Neural progenitor cell (in vitro differentiated cells): ENCODE results near the gene TGFB1I1. TPM values are rescaled to one million over a fixed set of nuclear protein-coding genes. Genes with fewer than 3 reads are reported as not detected.
A peak's percentile ranks its signal among the peaks of the same experiment; 100 is the strongest.

ENCODE experiments used
- DNase-seq: peaks from one replicate; pipeline ENCODE4 v3.0.0-alpha.2; 2016; ENCODE audit warnings: low spot score
- H2AFZ ChIP-seq: fragments of 200-600 bp; sonication (generic); replicated peaks from 2 replicates; pipeline ENCODE4 v1.6.1; 2016; ENCODE audit warnings: antibody characterized with exemption
- H3F3A ChIP-seq: fragments of 200-600 bp; sonication (generic); 2 replicates; pipeline ENCODE4 v1.6.1; 2016; ENCODE audit warnings: antibody characterized with exemption, low read depth
- H3K27ac ChIP-seq: fragments of 200-600 bp; sonication (generic); 2 replicates; pipeline ENCODE4 v1.5.1; 2016; ENCODE audit warnings: mild to moderate bottlenecking
- H3K27me3 ChIP-seq: fragments of 200-600 bp; sonication (generic); 2 replicates; pipeline ENCODE4 v1.6.1; 2016; ENCODE audit warnings: mild to moderate bottlenecking, moderate library complexity
- H3K36me3 ChIP-seq: fragments of 200-600 bp; sonication (generic); 2 replicates; pipeline ENCODE4 v1.5.1; 2016
- H3K4me1 ChIP-seq: fragments of 200-600 bp; sonication (generic); 2 replicates; pipeline ENCODE4 v1.6.1; 2016; ENCODE audit warnings: mixed run types
- H3K4me2 ChIP-seq: fragments of 200-600 bp; sonication (generic); 2 replicates; pipeline ENCODE4 v1.6.1; 2016
- H3K4me3 ChIP-seq: fragments of 200-600 bp; sonication (generic); 2 replicates; pipeline ENCODE4 v1.5.1; 2016
- H3K79me2 ChIP-seq: fragments of 200-600 bp; sonication (generic); 2 replicates; pipeline ENCODE4 v1.6.1; 2016; ENCODE audit warnings: low read depth
- H3K9ac ChIP-seq: fragments of 200-600 bp; sonication (generic); 2 replicates; pipeline ENCODE4 v1.6.1; 2016
- H3K9me3 ChIP-seq: fragments of 200-600 bp; sonication (generic); 2 replicates; pipeline ENCODE4 v1.5.1; 2016; ENCODE audit warnings: low read depth
- H4K20me1 ChIP-seq: fragments of 200-600 bp; sonication (generic); 2 replicates; pipeline ENCODE4 v1.6.1; 2016; ENCODE audit warnings: low read depth
- H3K27ac Mint-ChIP-seq: 3 replicates; pipeline ENCODE4 v1.8.0; 2021; ENCODE audit warnings: mixed read lengths
- H3K27me3 Mint-ChIP-seq: 2 replicates; pipeline ENCODE4 v1.8.0; 2022; ENCODE audit warnings: low read depth, mild to moderate bottlenecking, inconsistent platforms, moderate library complexity, mixed read lengths; ENCODE audit not compliant: insufficient read depth
- H3K36me3 Mint-ChIP-seq: 3 replicates; pipeline ENCODE4 v1.8.0; 2021; ENCODE audit warnings: mixed read lengths
- H3K4me1 Mint-ChIP-seq: 3 replicates; pipeline ENCODE4 v1.8.0; 2021; ENCODE audit warnings: mixed read lengths
- H3K4me3 Mint-ChIP-seq: 3 replicates; pipeline ENCODE4 v1.8.0; 2021; ENCODE audit warnings: mild to moderate bottlenecking, moderate library complexity, mixed read lengths
- H3K9me3 Mint-ChIP-seq: 3 replicates; pipeline ENCODE4 v1.8.0; 2020; ENCODE audit warnings: mixed read lengths
- EZH2 ChIP-seq: fragments of 200-600 bp; sonication (generic); IDR thresholded peaks from 2 replicates; pipeline ENCODE4 v1.6.1; 2017; ENCODE audit warnings: antibody characterized with exemption, mild to moderate bottlenecking, moderate library complexity
- EZH2phosphoT487 ChIP-seq: fragments of 200-600 bp; sonication (generic); IDR thresholded peaks from 2 replicates; pipeline ENCODE4 v1.6.1; 2017; ENCODE audit warnings: antibody characterized with exemption
- total RNA-seq: library from RNA; depleted of rRNA; stranded (reverse); fragments of >200 nt; gene quantifications from 2 replicates; pipeline ENCODE4 v1.2.3, GENCODE V29; 2015; ENCODE audit warnings: low replicate concordance
- TF ChIP-seq, protein P1 (sequence below): fragments of 200-600 bp; sonication (generic); IDR thresholded peaks from 2 replicates; pipeline ENCODE4 v1.5.1; 2017; ENCODE audit warnings: antibody characterized with exemption, mild to moderate bottlenecking

The TGFB1I1 gene
- total RNA-seq, 1 donor from 2014 or later: not detected

DNA sequence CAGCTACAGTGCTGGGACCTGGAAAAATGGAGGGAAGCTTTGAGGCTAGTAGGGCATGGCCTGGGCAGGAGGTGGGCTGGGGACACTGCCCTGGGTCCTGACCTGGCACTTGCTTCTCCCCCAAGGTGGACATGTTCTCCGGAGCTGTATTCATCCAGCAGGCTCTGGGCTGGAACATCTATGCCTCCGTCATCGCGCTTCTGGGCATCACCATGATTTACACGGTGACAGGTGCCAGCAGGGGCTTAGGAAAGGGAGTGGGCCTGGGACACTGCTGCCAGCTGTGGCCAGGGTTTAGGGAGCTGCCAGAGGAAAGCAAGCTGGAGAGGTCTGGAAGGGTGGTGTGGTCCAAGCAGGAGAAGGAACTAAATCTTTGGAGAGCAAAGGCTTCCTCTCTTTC, 14.1 kb downstream of the TGFB1I1 start:
- H3K9me3 ChIP-seq: no peaks in the 10 kb centered on the region
- H3K27ac ChIP-seq: no peak overlapping the region
- no peaks in the 10 kb centered on the region for H3F3A ChIP-seq
- H2AFZ ChIP-seq: no peak overlapping the region
- no peak for DNase-seq
- no peaks in the 10 kb centered on the region for H3K36me3 ChIP-seq
- H3K4me1 ChIP-seq: peaks cover 5% of the 10 kb centered on the region
- H3K27ac Mint-ChIP-seq: no peak overlapping the region
- H3K27me3 Mint-ChIP-seq: peaks cover 41% of the 10 kb centered on the region
- no peak overlapping the region for H3K4me3 Mint-ChIP-seq
- peaks cover 88% of the 10 kb centered on the region for H3K27me3 ChIP-seq
- H3K79me2 ChIP-seq: no peaks in the 10 kb centered on the region
- TF ChIP-seq EZH2 (no peak), EZH2phosphoT487 (no peak)
- TF ChIP-seq, protein P1, sequence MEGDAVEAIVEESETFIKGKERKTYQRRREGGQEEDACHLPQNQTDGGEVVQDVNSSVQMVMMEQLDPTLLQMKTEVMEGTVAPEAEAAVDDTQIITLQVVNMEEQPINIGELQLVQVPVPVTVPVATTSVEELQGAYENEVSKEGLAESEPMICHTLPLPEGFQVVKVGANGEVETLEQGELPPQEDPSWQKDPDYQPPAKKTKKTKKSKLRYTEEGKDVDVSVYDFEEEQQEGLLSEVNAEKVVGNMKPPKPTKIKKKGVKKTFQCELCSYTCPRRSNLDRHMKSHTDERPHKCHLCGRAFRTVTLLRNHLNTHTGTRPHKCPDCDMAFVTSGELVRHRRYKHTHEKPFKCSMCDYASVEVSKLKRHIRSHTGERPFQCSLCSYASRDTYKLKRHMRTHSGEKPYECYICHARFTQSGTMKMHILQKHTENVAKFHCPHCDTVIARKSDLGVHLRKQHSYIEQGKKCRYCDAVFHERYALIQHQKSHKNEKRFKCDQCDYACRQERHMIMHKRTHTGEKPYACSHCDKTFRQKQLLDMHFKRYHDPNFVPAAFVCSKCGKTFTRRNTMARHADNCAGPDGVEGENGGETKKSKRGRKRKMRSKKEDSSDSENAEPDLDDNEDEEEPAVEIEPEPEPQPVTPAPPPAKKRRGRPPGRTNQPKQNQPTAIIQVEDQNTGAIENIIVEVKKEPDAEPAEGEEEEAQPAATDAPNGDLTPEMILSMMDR: no peak
- H3K4me3 ChIP-seq: no peak overlapping the region
- no peak overlapping the region for H3K4me2 ChIP-seq
- peaks cover 3% of the 10 kb centered on the region for H3K9me3 Mint-ChIP-seq
- peaks cover 8% of the 10 kb centered on the region for H3K36me3 Mint-ChIP-seq
- no peaks in the 10 kb centered on the region for H3K4me1 Mint-ChIP-seq
- H3K9ac ChIP-seq: no peak overlapping the region
- H4K20me1 ChIP-seq: peaks cover 25% of the 10 kb centered on the region

DNA sequence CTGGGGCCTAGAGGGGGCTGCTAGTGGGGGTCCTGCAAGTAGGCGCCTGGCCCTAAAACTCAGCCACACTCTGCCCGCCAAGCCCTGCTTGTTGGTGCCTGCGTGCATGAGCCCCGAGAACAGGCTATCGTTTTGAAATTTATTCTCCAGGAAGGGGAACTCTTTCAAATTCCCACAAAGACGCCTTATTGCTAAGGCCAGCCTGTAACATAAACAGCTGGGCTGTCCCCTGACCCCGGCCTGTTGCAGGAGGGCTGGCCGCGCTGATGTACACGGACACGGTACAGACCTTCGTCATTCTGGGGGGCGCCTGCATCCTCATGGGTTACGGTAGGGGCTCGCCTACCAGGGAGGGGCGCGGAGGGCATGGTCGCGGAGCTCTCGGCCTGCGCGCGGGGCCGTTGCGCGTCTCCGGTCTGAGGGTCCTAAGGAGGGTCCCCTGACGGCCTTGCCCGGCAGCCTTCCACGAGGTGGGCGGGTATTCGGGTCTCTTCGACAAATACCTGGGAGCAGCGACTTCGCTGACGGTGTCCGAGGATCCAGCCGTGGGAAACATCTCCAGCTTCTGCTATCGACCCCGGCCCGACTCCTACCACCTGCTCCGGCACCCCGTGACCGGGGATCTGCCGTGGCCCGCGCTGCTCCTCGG, 15.2 kb downstream of the TGFB1I1 start:
- Histone ChIP-seq H3K4me3 (peak overlapping the region; percentile 56), H3F3A (no peaks in the 10 kb centered on the region), H3K27ac (no peak overlapping the region), H3K4me2 (peak overlapping the region; percentile 87), H3K4me1 (peaks cover 5% of the 10 kb centered on the region), H2AFZ (peak overlapping the region; percentile 48), H4K20me1 (peaks cover 25% of the 10 kb centered on the region), H3K27me3 (peaks cover 77% of the 10 kb centered on the region), H3K36me3 (no peaks in the 10 kb centered on the region), H3K79me2 (no peaks in the 10 kb centered on the region), H3K9ac (no peak overlapping the region), H3K9me3 (no peaks in the 10 kb centered on the region)
- peaks cover 9% of the 10 kb centered on the region for H3K36me3 Mint-ChIP-seq
- H3K9me3 Mint-ChIP-seq: peaks cover 3% of the 10 kb centered on the region
- TF ChIP-seq, protein P1: no peak
- TF ChIP-seq EZH2phosphoT487 (peak; percentile 69), EZH2 (no peak)
- peaks cover 41% of the 10 kb centered on the region for H3K27me3 Mint-ChIP-seq
- H3K27ac Mint-ChIP-seq: no peak overlapping the region
- no peaks in the 10 kb centered on the region for H3K4me1 Mint-ChIP-seq
- H3K4me3 Mint-ChIP-seq: peak overlapping the region; percentile 82
- peak; percentile 23 for DNase-seq

DNA sequence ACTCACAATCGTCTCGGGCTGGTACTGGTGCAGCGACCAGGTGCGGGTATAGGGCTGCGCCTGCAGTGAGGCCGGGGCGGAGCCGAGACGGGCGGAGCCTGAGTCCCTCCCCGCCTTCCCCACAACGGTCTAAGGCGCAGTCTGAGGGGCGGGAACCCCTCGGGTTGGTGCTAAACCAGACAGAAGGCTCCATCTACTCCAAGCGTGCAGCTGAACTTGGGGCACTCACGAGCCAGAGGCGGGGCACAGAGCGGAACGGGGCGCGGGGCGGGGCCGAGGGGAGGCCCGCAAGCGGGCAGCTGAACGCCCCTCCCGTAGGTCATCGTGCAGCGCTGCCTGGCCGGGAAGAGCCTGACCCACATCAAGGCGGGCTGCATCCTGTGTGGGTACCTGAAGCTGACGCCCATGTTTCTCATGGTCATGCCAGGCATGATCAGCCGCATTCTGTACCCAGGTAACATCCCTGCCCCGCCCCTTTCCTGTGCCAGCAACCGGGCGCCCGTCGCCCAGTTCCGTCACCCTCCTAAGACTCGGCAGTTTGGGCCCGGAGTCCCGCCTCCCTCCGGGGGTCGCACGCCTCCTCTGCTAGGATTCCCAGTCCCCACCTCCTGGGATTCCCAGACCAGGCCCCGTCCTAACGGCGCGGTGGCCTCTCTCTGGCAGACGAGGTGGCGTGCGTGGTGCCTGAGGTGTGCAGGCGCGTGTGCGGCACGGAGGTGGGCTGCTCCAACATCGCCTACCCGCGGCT, 15.9 kb downstream of the TGFB1I1 start:
- H3K4me3 Mint-ChIP-seq: peak overlapping the region; percentile 82
- Histone ChIP-seq H3K27me3 (peaks cover 70% of the 10 kb centered on the region), H3K36me3 (no peaks in the 10 kb centered on the region), H3K4me2 (peak overlapping the region; percentile 87), H3K27ac (no peak overlapping the region), H4K20me1 (peaks cover 25% of the 10 kb centered on the region), H3K79me2 (no peaks in the 10 kb centered on the region), H3K9me3 (no peaks in the 10 kb centered on the region), H2AFZ (peak overlapping the region; percentile 48), H3K9ac (no peak overlapping the region), H3K4me3 (peak overlapping the region; percentile 56), H3F3A (no peaks in the 10 kb centered on the region), H3K4me1 (peaks cover 5% of the 10 kb centered on the region)
- H3K27ac Mint-ChIP-seq: no peak overlapping the region
- peaks cover 12% of the 10 kb centered on the region for H3K36me3 Mint-ChIP-seq
- TF ChIP-seq EZH2phosphoT487 (peak; percentile 52), EZH2 (peak; percentile 72)
- TF ChIP-seq, protein P1: no peak
- H3K27me3 Mint-ChIP-seq: peaks cover 41% of the 10 kb centered on the region
- H3K4me1 Mint-ChIP-seq: no peaks in the 10 kb centered on the region
- H3K9me3 Mint-ChIP-seq: peaks cover 3% of the 10 kb centered on the region
- DNase-seq: peak; percentile 76
